Measurements from ENCODE around the gene FAT1. TPM values are rescaled to one million over a fixed set of nuclear protein-coding genes. Genes with fewer than 3 reads are reported as not detected.

The FAT1 gene
- total RNA-seq, 1 experiment from 2014 or later, result 172 TPM

DNA sequence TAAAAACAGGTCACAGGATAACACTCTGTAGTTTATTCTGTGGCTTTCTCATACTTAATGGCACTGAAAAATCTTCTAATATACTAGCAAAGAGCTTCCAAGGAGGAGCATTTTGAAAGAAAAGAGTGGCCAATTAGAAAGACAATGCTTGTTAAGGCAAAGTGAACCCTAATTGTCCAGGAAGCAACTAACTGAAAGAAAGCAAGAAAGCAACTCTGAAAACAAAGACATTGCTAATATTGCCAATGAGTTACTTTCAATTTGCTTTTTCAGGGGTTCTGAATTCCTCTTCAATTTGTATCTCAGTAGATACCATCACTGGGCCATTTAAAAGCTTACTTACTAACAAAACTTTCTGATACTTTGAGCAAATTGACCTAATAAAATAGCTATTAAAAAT lies 89.8 kb downstream of the FAT1 start:
- ChIA-PET POLR2A (no interaction called here), CTCF (interaction anchor here (0.9 kb wide), 1 partner anchor 37 kb away, joined by 3 read pairs; no protein-coding TSS in a partner anchor)
- ATAC-seq (no peak; the same call in 1 of the 2 replicates), DNase-seq (ENCODE audit: low spot score) (no peak)
- H3K4me1 Mint-ChIP-seq, result peaks cover 32% of the 10 kb centered on the region
- no peaks in the 10 kb centered on the region for H3K9me3 Mint-ChIP-seq
- no peaks in the 10 kb centered on the region for H3K27me3 Mint-ChIP-seq (ENCODE audit: low read depth)
- TF ChIP-seq TCF7 (CRISPR knock-in tag; IDR thresholded peaks at IDR 0.05; ENCODE audit: low read depth), result no peak
- no peak for TF ChIP-seq MXD4 (CRISPR knock-in tag; IDR thresholded peaks at IDR 0.05; ENCODE audit: borderline replicate concordance)
- TF ChIP-seq, protein P1, sequence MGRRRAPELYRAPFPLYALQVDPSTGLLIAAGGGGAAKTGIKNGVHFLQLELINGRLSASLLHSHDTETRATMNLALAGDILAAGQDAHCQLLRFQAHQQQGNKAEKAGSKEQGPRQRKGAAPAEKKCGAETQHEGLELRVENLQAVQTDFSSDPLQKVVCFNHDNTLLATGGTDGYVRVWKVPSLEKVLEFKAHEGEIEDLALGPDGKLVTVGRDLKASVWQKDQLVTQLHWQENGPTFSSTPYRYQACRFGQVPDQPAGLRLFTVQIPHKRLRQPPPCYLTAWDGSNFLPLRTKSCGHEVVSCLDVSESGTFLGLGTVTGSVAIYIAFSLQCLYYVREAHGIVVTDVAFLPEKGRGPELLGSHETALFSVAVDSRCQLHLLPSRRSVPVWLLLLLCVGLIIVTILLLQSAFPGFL (CRISPR knock-in tag; IDR thresholded peaks at IDR 0.05; ENCODE audit: borderline replicate concordance), result no peak
- TF ChIP-seq, protein P2, sequence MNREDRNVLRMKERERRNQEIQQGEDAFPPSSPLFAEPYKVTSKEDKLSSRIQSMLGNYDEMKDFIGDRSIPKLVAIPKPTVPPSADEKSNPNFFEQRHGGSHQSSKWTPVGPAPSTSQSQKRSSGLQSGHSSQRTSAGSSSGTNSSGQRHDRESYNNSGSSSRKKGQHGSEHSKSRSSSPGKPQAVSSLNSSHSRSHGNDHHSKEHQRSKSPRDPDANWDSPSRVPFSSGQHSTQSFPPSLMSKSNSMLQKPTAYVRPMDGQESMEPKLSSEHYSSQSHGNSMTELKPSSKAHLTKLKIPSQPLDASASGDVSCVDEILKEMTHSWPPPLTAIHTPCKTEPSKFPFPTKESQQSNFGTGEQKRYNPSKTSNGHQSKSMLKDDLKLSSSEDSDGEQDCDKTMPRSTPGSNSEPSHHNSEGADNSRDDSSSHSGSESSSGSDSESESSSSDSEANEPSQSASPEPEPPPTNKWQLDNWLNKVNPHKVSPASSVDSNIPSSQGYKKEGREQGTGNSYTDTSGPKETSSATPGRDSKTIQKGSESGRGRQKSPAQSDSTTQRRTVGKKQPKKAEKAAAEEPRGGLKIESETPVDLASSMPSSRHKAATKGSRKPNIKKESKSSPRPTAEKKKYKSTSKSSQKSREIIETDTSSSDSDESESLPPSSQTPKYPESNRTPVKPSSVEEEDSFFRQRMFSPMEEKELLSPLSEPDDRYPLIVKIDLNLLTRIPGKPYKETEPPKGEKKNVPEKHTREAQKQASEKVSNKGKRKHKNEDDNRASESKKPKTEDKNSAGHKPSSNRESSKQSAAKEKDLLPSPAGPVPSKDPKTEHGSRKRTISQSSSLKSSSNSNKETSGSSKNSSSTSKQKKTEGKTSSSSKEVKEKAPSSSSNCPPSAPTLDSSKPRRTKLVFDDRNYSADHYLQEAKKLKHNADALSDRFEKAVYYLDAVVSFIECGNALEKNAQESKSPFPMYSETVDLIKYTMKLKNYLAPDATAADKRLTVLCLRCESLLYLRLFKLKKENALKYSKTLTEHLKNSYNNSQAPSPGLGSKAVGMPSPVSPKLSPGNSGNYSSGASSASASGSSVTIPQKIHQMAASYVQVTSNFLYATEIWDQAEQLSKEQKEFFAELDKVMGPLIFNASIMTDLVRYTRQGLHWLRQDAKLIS (CRISPR knock-in tag; IDR thresholded peaks at IDR 0.05; ENCODE audit: borderline replicate concordance), result no peak
- peak overlapping the region; percentile 29; the same call in 1 of the 2 replicates for H3K4me3 Mint-ChIP-seq
- peak overlapping the region; percentile 88 for H3K27ac Mint-ChIP-seq
- H3K36me3 Mint-ChIP-seq, result peaks cover 65% of the 10 kb centered on the region

DNA sequence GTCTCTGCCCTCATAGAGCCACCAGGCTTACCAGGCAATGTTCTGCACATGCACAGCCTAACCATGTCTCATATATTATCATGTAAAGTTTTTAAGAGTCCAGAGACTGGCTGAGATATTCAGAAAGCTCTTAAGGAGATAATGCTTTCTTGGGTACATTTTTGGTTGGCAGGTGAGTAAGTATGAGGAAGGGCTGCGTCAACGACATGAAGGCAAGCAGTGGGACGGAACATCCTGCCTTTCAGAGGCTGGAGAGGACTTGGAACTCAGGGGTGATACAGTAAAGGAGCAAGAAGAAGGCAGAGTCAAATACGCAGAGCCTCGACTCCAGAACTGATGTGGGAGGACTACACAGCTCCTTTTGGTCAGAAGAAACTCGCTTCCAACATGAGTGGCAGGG lies 93.5 kb downstream of the FAT1 start:
- H3K27ac Mint-ChIP-seq, result no peak overlapping the region
- H3K4me3 Mint-ChIP-seq, result no peak overlapping the region
- POLR2A ChIA-PET, result no interaction called here
- no peaks in the 10 kb centered on the region for H3K27me3 Mint-ChIP-seq (ENCODE audit: low read depth)
- H3K9me3 Mint-ChIP-seq, result no peaks in the 10 kb centered on the region
- ATAC-seq (no peak), DNase-seq (ENCODE audit: low spot score) (no peak)
- CTCF ChIA-PET, result no interaction called here
- H3K4me1 Mint-ChIP-seq, result peaks cover 30% of the 10 kb centered on the region
- no peak for TF ChIP-seq CBFB (CRISPR knock-in tag; IDR thresholded peaks at IDR 0.05; ENCODE audit: low read depth)
- TF ChIP-seq ZNF263 (CRISPR knock-in tag; IDR thresholded peaks at IDR 0.05; ENCODE audit: low read depth), result no peak
- TF ChIP-seq CREB1 (CRISPR knock-in tag; IDR thresholded peaks at IDR 0.05), result no peak
- TF ChIP-seq JAZF1 (CRISPR knock-in tag; IDR thresholded peaks at IDR 0.05), result no peak
- TF ChIP-seq NR2C2 (CRISPR knock-in tag; IDR thresholded peaks at IDR 0.05), result no peak
- no peak for TF ChIP-seq PRRX2 (CRISPR knock-in tag; IDR thresholded peaks at IDR 0.05)
- H3K36me3 Mint-ChIP-seq, result peaks cover 73% of the 10 kb centered on the region

DNA sequence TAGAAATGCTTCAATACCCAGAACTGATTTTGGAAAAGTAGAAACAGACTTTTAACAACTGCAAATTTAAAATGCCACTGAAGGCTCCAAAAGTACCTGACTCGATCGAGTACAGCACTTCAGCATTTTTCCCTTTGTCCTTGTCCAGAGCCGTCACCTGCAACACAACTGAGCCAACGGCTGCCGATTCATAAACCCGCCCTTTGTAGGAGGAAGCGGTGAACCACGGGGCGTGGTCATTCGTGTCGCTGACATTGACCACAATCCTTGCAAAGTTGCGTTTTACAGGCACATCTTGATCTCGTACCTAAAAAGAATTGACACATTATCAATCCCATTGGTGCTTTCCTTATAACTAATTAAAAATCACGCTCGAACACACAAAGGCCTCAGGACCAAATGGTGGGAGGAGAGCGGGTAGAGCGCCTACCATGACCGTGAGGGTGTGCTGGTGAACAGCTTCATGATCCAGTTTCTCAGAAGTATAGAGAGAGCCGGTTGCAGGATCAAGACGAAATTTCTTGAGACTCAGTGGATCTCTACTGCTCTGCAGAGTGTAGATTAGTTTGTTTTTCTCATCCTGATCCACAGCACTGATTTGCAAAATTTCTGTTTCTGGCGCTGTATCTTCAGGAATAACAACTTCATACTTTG lies 95.5 kb downstream of the FAT1 start:
- H3K36me3 Mint-ChIP-seq, result peaks cover 79% of the 10 kb centered on the region
- POLR2A ChIA-PET, result no interaction called here
- peak overlapping the region; percentile 85 for H3K27ac Mint-ChIP-seq
- no peak for ATAC-seq
- no peaks in the 10 kb centered on the region for H3K27me3 Mint-ChIP-seq (ENCODE audit: low read depth)
- TF ChIP-seq, protein P1 (CRISPR knock-in tag; IDR thresholded peaks at IDR 0.05; ENCODE audit: borderline replicate concordance), result no peak
- TF ChIP-seq IRF2 (CRISPR knock-in tag; IDR thresholded peaks at IDR 0.05; ENCODE audit: borderline replicate concordance, low read depth) (no peak), OVOL2 (CRISPR knock-in tag; IDR thresholded peaks at IDR 0.05; ENCODE audit: borderline replicate concordance) (no peak), ZBTB21 (CRISPR knock-in tag; IDR thresholded peaks at IDR 0.05; ENCODE audit: borderline replicate concordance) (no peak), TP53 (CRISPR knock-in tag; IDR thresholded peaks at IDR 0.05) (no peak), ZNF317 (CRISPR knock-in tag; IDR thresholded peaks at IDR 0.05; ENCODE audit: borderline replicate concordance, low read depth) (no peak), SP1 (CRISPR knock-in tag; conservative IDR thresholded peaks at IDR 0.05) (no peak)
- TF ChIP-seq, protein P3, sequence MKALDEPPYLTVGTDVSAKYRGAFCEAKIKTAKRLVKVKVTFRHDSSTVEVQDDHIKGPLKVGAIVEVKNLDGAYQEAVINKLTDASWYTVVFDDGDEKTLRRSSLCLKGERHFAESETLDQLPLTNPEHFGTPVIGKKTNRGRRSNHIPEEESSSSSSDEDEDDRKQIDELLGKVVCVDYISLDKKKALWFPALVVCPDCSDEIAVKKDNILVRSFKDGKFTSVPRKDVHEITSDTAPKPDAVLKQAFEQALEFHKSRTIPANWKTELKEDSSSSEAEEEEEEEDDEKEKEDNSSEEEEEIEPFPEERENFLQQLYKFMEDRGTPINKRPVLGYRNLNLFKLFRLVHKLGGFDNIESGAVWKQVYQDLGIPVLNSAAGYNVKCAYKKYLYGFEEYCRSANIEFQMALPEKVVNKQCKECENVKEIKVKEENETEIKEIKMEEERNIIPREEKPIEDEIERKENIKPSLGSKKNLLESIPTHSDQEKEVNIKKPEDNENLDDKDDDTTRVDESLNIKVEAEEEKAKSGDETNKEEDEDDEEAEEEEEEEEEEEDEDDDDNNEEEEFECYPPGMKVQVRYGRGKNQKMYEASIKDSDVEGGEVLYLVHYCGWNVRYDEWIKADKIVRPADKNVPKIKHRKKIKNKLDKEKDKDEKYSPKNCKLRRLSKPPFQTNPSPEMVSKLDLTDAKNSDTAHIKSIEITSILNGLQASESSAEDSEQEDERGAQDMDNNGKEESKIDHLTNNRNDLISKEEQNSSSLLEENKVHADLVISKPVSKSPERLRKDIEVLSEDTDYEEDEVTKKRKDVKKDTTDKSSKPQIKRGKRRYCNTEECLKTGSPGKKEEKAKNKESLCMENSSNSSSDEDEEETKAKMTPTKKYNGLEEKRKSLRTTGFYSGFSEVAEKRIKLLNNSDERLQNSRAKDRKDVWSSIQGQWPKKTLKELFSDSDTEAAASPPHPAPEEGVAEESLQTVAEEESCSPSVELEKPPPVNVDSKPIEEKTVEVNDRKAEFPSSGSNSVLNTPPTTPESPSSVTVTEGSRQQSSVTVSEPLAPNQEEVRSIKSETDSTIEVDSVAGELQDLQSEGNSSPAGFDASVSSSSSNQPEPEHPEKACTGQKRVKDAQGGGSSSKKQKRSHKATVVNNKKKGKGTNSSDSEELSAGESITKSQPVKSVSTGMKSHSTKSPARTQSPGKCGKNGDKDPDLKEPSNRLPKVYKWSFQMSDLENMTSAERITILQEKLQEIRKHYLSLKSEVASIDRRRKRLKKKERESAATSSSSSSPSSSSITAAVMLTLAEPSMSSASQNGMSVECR (CRISPR knock-in tag; IDR thresholded peaks at IDR 0.05; ENCODE audit: borderline replicate concordance), result no peak
- TF ChIP-seq, protein P4, sequence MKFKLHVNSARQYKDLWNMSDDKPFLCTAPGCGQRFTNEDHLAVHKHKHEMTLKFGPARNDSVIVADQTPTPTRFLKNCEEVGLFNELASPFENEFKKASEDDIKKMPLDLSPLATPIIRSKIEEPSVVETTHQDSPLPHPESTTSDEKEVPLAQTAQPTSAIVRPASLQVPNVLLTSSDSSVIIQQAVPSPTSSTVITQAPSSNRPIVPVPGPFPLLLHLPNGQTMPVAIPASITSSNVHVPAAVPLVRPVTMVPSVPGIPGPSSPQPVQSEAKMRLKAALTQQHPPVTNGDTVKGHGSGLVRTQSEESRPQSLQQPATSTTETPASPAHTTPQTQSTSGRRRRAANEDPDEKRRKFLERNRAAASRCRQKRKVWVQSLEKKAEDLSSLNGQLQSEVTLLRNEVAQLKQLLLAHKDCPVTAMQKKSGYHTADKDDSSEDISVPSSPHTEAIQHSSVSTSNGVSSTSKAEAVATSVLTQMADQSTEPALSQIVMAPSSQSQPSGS (CRISPR knock-in tag; IDR thresholded peaks at IDR 0.05; ENCODE audit: borderline replicate concordance, low read depth), result no peak
- no peaks in the 10 kb centered on the region for H3K9me3 Mint-ChIP-seq
- no peak for DNase-seq (ENCODE audit: low spot score)
- H3K4me3 Mint-ChIP-seq, result no peak overlapping the region
- CTCF ChIA-PET, result no interaction called here
- H3K4me1 Mint-ChIP-seq, result peaks cover 28% of the 10 kb centered on the region

Data from WTC11 (cell line).